Keratinocyte (primary cell): ENCODE results near the gene MRGPRF. TPM values are rescaled to one million over a fixed set of nuclear protein-coding genes. Genes with fewer than 3 reads are reported as not detected.

Source experiments
- DNase-seq: peaks from one replicate; pipeline ENCODE4 v3.0.0-alpha.2; 2011; ENCODE audit warnings: low read depth, missing footprints, low spot score
- FAIRE-seq: peaks from 2 replicates; lab custom pipeline; 2011; peaks lifted over from hg19 to GRCh38; lab: Jason Lieb, UNC
- H2AFZ ChIP-seq: 2 replicates; pipeline ENCODE4 v1.6.0; 2012; ENCODE audit warnings: low read length, control low read depth, inconsistent platforms; ENCODE audit not compliant: control insufficient read depth
- H3K27ac ChIP-seq: 2 replicates; pipeline ENCODE4 v1.5.1; 2011; ENCODE audit warnings: low read length; ENCODE audit not compliant: control insufficient read depth, insufficient read depth
- H3K27me3 ChIP-seq: 3 replicates; pipeline ENCODE4 v1.6.0; 2011; ENCODE audit warnings: low read length; ENCODE audit not compliant: control insufficient read depth, insufficient read depth; ENCODE audit errors: extremely low read depth
- H3K36me3 ChIP-seq, 2 experiments: 2 replicates in 1 of 2; 3 replicates in 1 of 2; pipeline ENCODE4 v1.5.1; 2011; ENCODE audit warnings: low read length in 2 of 2, mild to moderate bottlenecking in 1 of 2; ENCODE audit not compliant: control insufficient read depth in 2 of 2, insufficient read depth in 2 of 2; ENCODE audit errors: extremely low read depth in 1 of 2
- H3K4me1 ChIP-seq: 3 replicates; pipeline ENCODE4 v1.5.1; 2011; ENCODE audit warnings: low read length; ENCODE audit not compliant: control insufficient read depth, insufficient read depth; ENCODE audit errors: extremely low read depth
- H3K4me2 ChIP-seq: 3 replicates; pipeline ENCODE4 v1.6.0; 2011; ENCODE audit warnings: low read depth, low read length; ENCODE audit not compliant: control insufficient read depth, insufficient read depth; ENCODE audit errors: extremely low read depth
- H3K4me3 ChIP-seq, 3 experiments: fragments of 200-600 bp in 1 of 3; sonication (generic) in 1 of 3; 2 replicates in 2 of 3; 3 replicates in 1 of 3; pipeline ENCODE4 v1.5.1; 2011 to 2016; ENCODE audit warnings: low read length in 3 of 3, mild to moderate bottlenecking in 3 of 3, control low read depth in 2 of 3, inconsistent platforms in 1 of 3, low read depth in 1 of 3, mixed read lengths in 1 of 3, mixed run types in 1 of 3, moderate library complexity in 1 of 3; ENCODE audit not compliant: control insufficient read depth in 2 of 3, insufficient read depth in 2 of 3; ENCODE audit errors: extremely low read depth in 1 of 3
- H3K79me2 ChIP-seq: 2 replicates; pipeline ENCODE4 v1.6.0; 2012; ENCODE audit warnings: low read length; ENCODE audit not compliant: control insufficient read depth, insufficient read depth
- H3K9ac ChIP-seq: 3 replicates; pipeline ENCODE4 v1.6.0; 2011; ENCODE audit warnings: low read length; ENCODE audit not compliant: control insufficient read depth, insufficient read depth; ENCODE audit errors: extremely low read depth
- H3K9me1 ChIP-seq: 3 replicates; pipeline ENCODE4 v1.6.0; 2011; ENCODE audit warnings: low read length; ENCODE audit not compliant: control insufficient read depth, insufficient read depth; ENCODE audit errors: extremely low read depth
- H3K9me3 ChIP-seq: 2 replicates; pipeline ENCODE4 v1.5.1; 2012; ENCODE audit warnings: low read depth, low read length; ENCODE audit not compliant: control insufficient read depth
- H4K20me1 ChIP-seq: 3 replicates; pipeline ENCODE4 v1.6.0; 2011; ENCODE audit warnings: low read length; ENCODE audit not compliant: control insufficient read depth, insufficient read depth; ENCODE audit errors: extremely low read depth
- EZH2 ChIP-seq: IDR thresholded peaks from one replicate; pipeline ENCODE4 v1.6.1; 2012; ENCODE audit warnings: inconsistent platforms, mild to moderate bottlenecking, low read length, moderate library complexity
- dilution Hi-C: fragments of 300-500 bp; cut with MboI; formaldehyde crosslinking; loops from one replicate; pipeline ENCODE4 v1.7.0; 2020; ENCODE audit warnings: low sequenced_read_pairs; ENCODE audit not compliant: extremely low pct_ligation_motif_present
- polyA plus RNA-seq, 5 experiments: library from polyadenylated mRNA; depleted of rRNA in 3 of 5; stranded (reverse) in 3 of 5; stranded (forward) in 1 of 5; unstranded in 1 of 5; fragments of >200 nt; gene quantifications; 1 replicate in 1 of 5; 2 replicates in 3 of 5; 3 replicates in 1 of 5; pipeline versions ENCODE4 v1.2.1 to v1.2.3, GENCODE V29; 2011 to 2012; ENCODE audit warnings: missing spikeins in 2 of 5, low read depth in 1 of 5, low replicate concordance in 1 of 5
- TF ChIP-seq, protein P1 (sequence below), 3 experiments: IDR thresholded peaks in 1 of 3; conservative IDR thresholded peaks in 1 of 3; optimal IDR thresholded peaks in 1 of 3; 2 replicates in 2 of 3; 3 replicates in 1 of 3; pipeline versions ENCODE3 to v1.5.1; 2011; ENCODE audit warnings: low read length in 3 of 3, mild to moderate bottlenecking in 3 of 3, moderate library complexity in 2 of 3, control low read depth in 1 of 3, inconsistent platforms in 1 of 3; ENCODE audit not compliant: insufficient read depth in 2 of 3; ENCODE audit errors: extremely low read depth in 1 of 3

The MRGPRF gene
- polyA plus RNA-seq, 1 donor (not counting 4 experiments of a cell fraction or from before 2014, with no cell fraction given): not detected

DNA sequence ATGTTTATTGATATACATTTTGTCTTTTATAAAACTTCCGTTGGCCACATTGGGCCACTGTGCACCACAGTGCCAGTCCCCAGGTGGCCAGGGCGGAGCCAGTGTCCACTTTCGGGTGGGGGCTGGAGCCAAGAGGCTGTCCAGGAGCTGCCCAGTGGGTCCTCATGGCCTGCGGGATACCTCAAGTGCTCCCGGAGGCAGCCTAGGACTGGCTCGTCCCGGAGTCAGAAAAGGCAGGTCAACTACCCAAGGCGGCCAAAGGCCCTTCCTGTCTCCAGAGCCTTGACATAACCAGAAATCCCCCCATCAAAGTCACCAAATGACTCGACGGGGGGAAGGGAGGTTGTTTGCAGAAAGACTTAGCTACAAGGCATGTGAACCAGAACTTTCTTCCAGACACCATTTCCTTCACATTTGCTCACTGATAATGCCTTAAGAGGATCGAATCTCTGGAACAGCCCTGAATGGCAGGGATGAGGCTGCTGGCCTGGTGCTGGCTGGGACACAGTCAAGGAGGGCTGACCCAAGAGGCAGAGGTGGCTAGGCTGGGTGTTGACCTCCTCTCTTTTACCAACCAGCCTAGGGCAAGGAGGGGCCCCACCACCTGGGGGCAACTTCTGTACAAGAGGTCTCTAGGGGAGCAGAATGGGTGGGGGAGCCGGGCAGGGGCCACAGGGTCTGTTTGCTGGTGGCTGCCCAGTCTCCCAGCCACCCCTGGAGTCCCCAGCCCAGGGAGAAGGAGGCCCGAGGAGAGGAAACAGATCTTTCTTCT lies 8.4 kb downstream of the MRGPRF start:
- Histone ChIP-seq H3K27ac (no peak overlapping the region), H3K4me2 (no peak overlapping the region), H3K4me1 (peaks cover 19% of the 10 kb centered on the region), H4K20me1 (no peaks in the 10 kb centered on the region), H3K9ac (no peak overlapping the region), H2AFZ (no peak overlapping the region), H3K79me2 (no peaks in the 10 kb centered on the region), H3K9me3 (no peaks in the 10 kb centered on the region), H3K27me3 (no peaks in the 10 kb centered on the region), H3K4me3 (no peak overlapping the region), H3K9me1 (peaks cover 4% of the 10 kb centered on the region), H3K36me3 (no peaks in the 10 kb centered on the region)
- dilution Hi-C loops: no loop called here
- FAIRE-seq (no peak), DNase-seq (no peak)
- TF ChIP-seq EZH2: no peak
- TF ChIP-seq, protein P1, sequence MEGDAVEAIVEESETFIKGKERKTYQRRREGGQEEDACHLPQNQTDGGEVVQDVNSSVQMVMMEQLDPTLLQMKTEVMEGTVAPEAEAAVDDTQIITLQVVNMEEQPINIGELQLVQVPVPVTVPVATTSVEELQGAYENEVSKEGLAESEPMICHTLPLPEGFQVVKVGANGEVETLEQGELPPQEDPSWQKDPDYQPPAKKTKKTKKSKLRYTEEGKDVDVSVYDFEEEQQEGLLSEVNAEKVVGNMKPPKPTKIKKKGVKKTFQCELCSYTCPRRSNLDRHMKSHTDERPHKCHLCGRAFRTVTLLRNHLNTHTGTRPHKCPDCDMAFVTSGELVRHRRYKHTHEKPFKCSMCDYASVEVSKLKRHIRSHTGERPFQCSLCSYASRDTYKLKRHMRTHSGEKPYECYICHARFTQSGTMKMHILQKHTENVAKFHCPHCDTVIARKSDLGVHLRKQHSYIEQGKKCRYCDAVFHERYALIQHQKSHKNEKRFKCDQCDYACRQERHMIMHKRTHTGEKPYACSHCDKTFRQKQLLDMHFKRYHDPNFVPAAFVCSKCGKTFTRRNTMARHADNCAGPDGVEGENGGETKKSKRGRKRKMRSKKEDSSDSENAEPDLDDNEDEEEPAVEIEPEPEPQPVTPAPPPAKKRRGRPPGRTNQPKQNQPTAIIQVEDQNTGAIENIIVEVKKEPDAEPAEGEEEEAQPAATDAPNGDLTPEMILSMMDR (optimal IDR thresholded peaks at IDR 0.05 in 1 of 3, IDR thresholded peaks at IDR 0.05 in 1 of 3, conservative IDR thresholded peaks at IDR 0.05 in 1 of 3; ENCODE audit: extremely low read depth in 1 of 3, insufficient read depth in 2 of 3, low read length in 3 of 3): no peak

DNA sequence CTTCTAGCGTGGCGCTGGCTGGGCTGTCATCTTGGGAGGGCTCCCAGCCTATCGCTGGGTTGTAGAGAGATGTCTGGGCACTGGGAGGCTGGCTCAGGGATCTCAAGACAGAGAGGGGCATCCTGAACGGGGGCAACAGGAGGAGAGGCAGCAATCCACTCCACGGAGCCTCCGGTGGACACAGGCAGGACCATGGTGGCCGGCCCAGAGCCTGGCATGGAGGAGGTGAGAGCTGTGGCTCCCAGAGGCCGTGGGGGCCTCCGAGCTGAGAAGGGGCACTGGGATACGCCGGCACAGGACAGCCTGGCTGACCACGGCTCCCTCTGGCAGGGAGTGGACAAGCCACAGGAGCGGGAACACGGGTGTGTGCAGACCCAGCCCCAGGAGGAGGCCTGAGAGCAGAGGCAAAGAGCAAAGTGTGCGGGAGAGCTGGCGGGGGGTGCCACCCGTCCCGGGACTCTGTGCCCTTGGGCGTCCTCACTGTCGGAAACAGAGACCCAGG lies 9.1 kb downstream of the MRGPRF start:
- Histone ChIP-seq H3K9ac (no peak overlapping the region), H3K27ac (no peak overlapping the region), H3K4me3 (no peak overlapping the region), H3K4me2 (no peak overlapping the region), H3K79me2 (no peaks in the 10 kb centered on the region), H3K36me3 (no peaks in the 10 kb centered on the region), H3K27me3 (no peaks in the 10 kb centered on the region), H3K4me1 (peaks cover 12% of the 10 kb centered on the region), H4K20me1 (no peaks in the 10 kb centered on the region), H3K9me1 (no peaks in the 10 kb centered on the region), H3K9me3 (no peaks in the 10 kb centered on the region), H2AFZ (no peak overlapping the region)
- dilution Hi-C loops: no loop called here
- TF ChIP-seq EZH2: no peak
- TF ChIP-seq, protein P1 (optimal IDR thresholded peaks at IDR 0.05 in 1 of 3, IDR thresholded peaks at IDR 0.05 in 1 of 3, conservative IDR thresholded peaks at IDR 0.05 in 1 of 3; ENCODE audit: extremely low read depth in 1 of 3, insufficient read depth in 2 of 3, low read length in 3 of 3): no peak
- DNase-seq: no peak
- FAIRE-seq: no peak
